Keratinocyte (primary cell): ENCODE measurements around the gene KCNV2. TPM values are rescaled to one million over a fixed set of nuclear protein-coding genes. Genes with fewer than 3 reads are reported as not detected.

Experiments
- DNase-seq: peaks from one replicate; pipeline ENCODE4 v3.0.0-alpha.2; 2011; ENCODE audit warnings: low read depth, missing footprints, low spot score
- FAIRE-seq: peaks from 2 replicates; lab custom pipeline; 2011; peaks lifted over from hg19 to GRCh38; lab: Jason Lieb, UNC
- H2AFZ ChIP-seq: 2 replicates; pipeline ENCODE4 v1.6.0; 2012; ENCODE audit warnings: low read length, control low read depth, inconsistent platforms; ENCODE audit not compliant: control insufficient read depth
- H3K27ac ChIP-seq: 2 replicates; pipeline ENCODE4 v1.5.1; 2011; ENCODE audit warnings: low read length; ENCODE audit not compliant: control insufficient read depth, insufficient read depth
- H3K27me3 ChIP-seq: 3 replicates; pipeline ENCODE4 v1.6.0; 2011; ENCODE audit warnings: low read length; ENCODE audit not compliant: control insufficient read depth, insufficient read depth; ENCODE audit errors: extremely low read depth
- H3K36me3 ChIP-seq, 2 experiments: 2 replicates in 1 of 2; 3 replicates in 1 of 2; pipeline ENCODE4 v1.5.1; 2011; ENCODE audit warnings: low read length in 2 of 2, mild to moderate bottlenecking in 1 of 2; ENCODE audit not compliant: control insufficient read depth in 2 of 2, insufficient read depth in 2 of 2; ENCODE audit errors: extremely low read depth in 1 of 2
- H3K4me1 ChIP-seq: 3 replicates; pipeline ENCODE4 v1.5.1; 2011; ENCODE audit warnings: low read length; ENCODE audit not compliant: control insufficient read depth, insufficient read depth; ENCODE audit errors: extremely low read depth
- H3K4me2 ChIP-seq: 3 replicates; pipeline ENCODE4 v1.6.0; 2011; ENCODE audit warnings: low read depth, low read length; ENCODE audit not compliant: control insufficient read depth, insufficient read depth; ENCODE audit errors: extremely low read depth
- H3K4me3 ChIP-seq, 3 experiments: fragments of 200-600 bp in 1 of 3; sonication (generic) in 1 of 3; 2 replicates in 2 of 3; 3 replicates in 1 of 3; pipeline ENCODE4 v1.5.1; 2011 to 2016; ENCODE audit warnings: low read length in 3 of 3, mild to moderate bottlenecking in 3 of 3, control low read depth in 2 of 3, inconsistent platforms in 1 of 3, low read depth in 1 of 3, mixed read lengths in 1 of 3, mixed run types in 1 of 3, moderate library complexity in 1 of 3; ENCODE audit not compliant: control insufficient read depth in 2 of 3, insufficient read depth in 2 of 3; ENCODE audit errors: extremely low read depth in 1 of 3
- H3K79me2 ChIP-seq: 2 replicates; pipeline ENCODE4 v1.6.0; 2012; ENCODE audit warnings: low read length; ENCODE audit not compliant: control insufficient read depth, insufficient read depth
- H3K9ac ChIP-seq: 3 replicates; pipeline ENCODE4 v1.6.0; 2011; ENCODE audit warnings: low read length; ENCODE audit not compliant: control insufficient read depth, insufficient read depth; ENCODE audit errors: extremely low read depth
- H3K9me1 ChIP-seq: 3 replicates; pipeline ENCODE4 v1.6.0; 2011; ENCODE audit warnings: low read length; ENCODE audit not compliant: control insufficient read depth, insufficient read depth; ENCODE audit errors: extremely low read depth
- H3K9me3 ChIP-seq: 2 replicates; pipeline ENCODE4 v1.5.1; 2012; ENCODE audit warnings: low read depth, low read length; ENCODE audit not compliant: control insufficient read depth
- H4K20me1 ChIP-seq: 3 replicates; pipeline ENCODE4 v1.6.0; 2011; ENCODE audit warnings: low read length; ENCODE audit not compliant: control insufficient read depth, insufficient read depth; ENCODE audit errors: extremely low read depth
- EZH2 ChIP-seq: IDR thresholded peaks from one replicate; pipeline ENCODE4 v1.6.1; 2012; ENCODE audit warnings: inconsistent platforms, mild to moderate bottlenecking, low read length, moderate library complexity
- dilution Hi-C: fragments of 300-500 bp; cut with MboI; formaldehyde crosslinking; loops from one replicate; pipeline ENCODE4 v1.7.0; 2020; ENCODE audit warnings: low sequenced_read_pairs; ENCODE audit not compliant: extremely low pct_ligation_motif_present
- polyA plus RNA-seq, 5 experiments: library from polyadenylated mRNA; depleted of rRNA in 3 of 5; stranded (reverse) in 3 of 5; stranded (forward) in 1 of 5; unstranded in 1 of 5; fragments of >200 nt; gene quantifications; 1 replicate in 1 of 5; 2 replicates in 3 of 5; 3 replicates in 1 of 5; pipeline versions ENCODE4 v1.2.1 to v1.2.3, GENCODE V29; 2011 to 2012; ENCODE audit warnings: missing spikeins in 2 of 5, low read depth in 1 of 5, low replicate concordance in 1 of 5
- TF ChIP-seq, protein P1 (sequence below), 3 experiments: IDR thresholded peaks in 1 of 3; conservative IDR thresholded peaks in 1 of 3; optimal IDR thresholded peaks in 1 of 3; 2 replicates in 2 of 3; 3 replicates in 1 of 3; pipeline versions ENCODE3 to v1.5.1; 2011; ENCODE audit warnings: low read length in 3 of 3, mild to moderate bottlenecking in 3 of 3, moderate library complexity in 2 of 3, control low read depth in 1 of 3, inconsistent platforms in 1 of 3; ENCODE audit not compliant: insufficient read depth in 2 of 3; ENCODE audit errors: extremely low read depth in 1 of 3

Gene KCNV2
- polyA plus RNA-seq, 1 donor (not counting 4 experiments of a cell fraction or from before 2014, with no cell fraction given), result not detected

GRCh38 chr9:2725126-2725525 is 7.8 kb downstream of the KCNV2 start:
- no peaks in the 10 kb centered on the region for H3K9me3 ChIP-seq
- H3K79me2 ChIP-seq, result no peaks in the 10 kb centered on the region
- H3K9ac ChIP-seq, result no peak overlapping the region
- no peak overlapping the region for H3K27ac ChIP-seq
- H3K4me2 ChIP-seq, result no peak overlapping the region
- H3K27me3 ChIP-seq, result no peaks in the 10 kb centered on the region
- dilution Hi-C loops, result no loop called here
- H3K4me1 ChIP-seq, result peaks cover 11% of the 10 kb centered on the region
- H2AFZ ChIP-seq, result no peak overlapping the region
- no peak for TF ChIP-seq EZH2
- TF ChIP-seq, protein P1, sequence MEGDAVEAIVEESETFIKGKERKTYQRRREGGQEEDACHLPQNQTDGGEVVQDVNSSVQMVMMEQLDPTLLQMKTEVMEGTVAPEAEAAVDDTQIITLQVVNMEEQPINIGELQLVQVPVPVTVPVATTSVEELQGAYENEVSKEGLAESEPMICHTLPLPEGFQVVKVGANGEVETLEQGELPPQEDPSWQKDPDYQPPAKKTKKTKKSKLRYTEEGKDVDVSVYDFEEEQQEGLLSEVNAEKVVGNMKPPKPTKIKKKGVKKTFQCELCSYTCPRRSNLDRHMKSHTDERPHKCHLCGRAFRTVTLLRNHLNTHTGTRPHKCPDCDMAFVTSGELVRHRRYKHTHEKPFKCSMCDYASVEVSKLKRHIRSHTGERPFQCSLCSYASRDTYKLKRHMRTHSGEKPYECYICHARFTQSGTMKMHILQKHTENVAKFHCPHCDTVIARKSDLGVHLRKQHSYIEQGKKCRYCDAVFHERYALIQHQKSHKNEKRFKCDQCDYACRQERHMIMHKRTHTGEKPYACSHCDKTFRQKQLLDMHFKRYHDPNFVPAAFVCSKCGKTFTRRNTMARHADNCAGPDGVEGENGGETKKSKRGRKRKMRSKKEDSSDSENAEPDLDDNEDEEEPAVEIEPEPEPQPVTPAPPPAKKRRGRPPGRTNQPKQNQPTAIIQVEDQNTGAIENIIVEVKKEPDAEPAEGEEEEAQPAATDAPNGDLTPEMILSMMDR (optimal IDR thresholded peaks at IDR 0.05 in 1 of 3, IDR thresholded peaks at IDR 0.05 in 1 of 3, conservative IDR thresholded peaks at IDR 0.05 in 1 of 3; ENCODE audit: extremely low read depth in 1 of 3, insufficient read depth in 2 of 3, low read length in 3 of 3), result no peak
- no peaks in the 10 kb centered on the region for H4K20me1 ChIP-seq
- FAIRE-seq (no peak), DNase-seq (no peak)
- H3K36me3 ChIP-seq, result no peaks in the 10 kb centered on the region
- H3K4me3 ChIP-seq, result no peak overlapping the region
- no peaks in the 10 kb centered on the region for H3K9me1 ChIP-seq

DNA sequence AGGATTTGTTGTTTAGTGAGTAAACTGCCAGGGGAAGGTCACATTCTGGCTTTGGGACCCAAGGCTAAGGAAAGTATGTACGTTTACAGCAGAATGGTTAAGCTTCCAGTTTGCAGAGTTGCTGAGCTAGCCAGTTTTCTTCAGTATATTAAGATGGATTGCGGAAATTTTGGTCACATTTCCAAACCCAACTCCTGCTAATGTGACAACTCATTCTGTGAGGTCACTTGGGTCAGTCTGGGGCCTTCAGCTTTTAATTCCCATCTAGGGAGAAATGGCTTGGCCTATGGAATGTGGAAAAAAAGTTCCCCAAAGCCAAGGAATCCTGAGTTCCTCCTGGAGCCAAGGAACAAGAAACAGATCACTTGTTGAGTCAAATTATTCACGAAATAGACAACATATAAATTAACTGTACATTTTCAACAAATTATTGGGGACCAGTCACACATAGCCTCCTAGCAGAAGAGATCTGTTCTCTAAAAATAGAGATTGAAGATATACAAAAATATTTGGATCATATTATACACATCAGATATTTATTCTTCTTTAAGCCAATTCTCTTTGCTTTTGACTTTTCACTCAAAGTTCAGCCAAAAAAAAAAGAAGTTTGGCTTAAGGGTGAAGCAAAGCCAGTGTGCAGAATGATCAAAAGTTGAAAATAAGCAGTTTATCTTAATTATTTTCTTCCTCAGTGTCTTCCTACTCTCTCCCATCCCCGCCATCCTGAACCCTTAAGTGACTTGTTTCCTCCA is 8.8 kb downstream of the KCNV2 start:
- FAIRE-seq (no peak), DNase-seq (no peak)
- H3K27ac ChIP-seq, result no peak overlapping the region
- no peak overlapping the region for H2AFZ ChIP-seq
- H3K4me3 ChIP-seq, result no peak overlapping the region
- no peak overlapping the region for H3K4me2 ChIP-seq
- H3K9me1 ChIP-seq, result no peaks in the 10 kb centered on the region
- H3K36me3 ChIP-seq, result no peaks in the 10 kb centered on the region
- no peak overlapping the region for H3K9ac ChIP-seq
- TF ChIP-seq, protein P1 (optimal IDR thresholded peaks at IDR 0.05 in 1 of 3, IDR thresholded peaks at IDR 0.05 in 1 of 3, conservative IDR thresholded peaks at IDR 0.05 in 1 of 3; ENCODE audit: extremely low read depth in 1 of 3, insufficient read depth in 2 of 3, low read length in 3 of 3), result no peak
- TF ChIP-seq EZH2, result no peak
- H4K20me1 ChIP-seq, result no peaks in the 10 kb centered on the region
- no peaks in the 10 kb centered on the region for H3K27me3 ChIP-seq
- H3K79me2 ChIP-seq, result no peaks in the 10 kb centered on the region
- dilution Hi-C loops, result no loop called here
- peaks cover 11% of the 10 kb centered on the region for H3K4me1 ChIP-seq
- H3K9me3 ChIP-seq, result no peaks in the 10 kb centered on the region
